ENCODE results near the gene DPP7. TPM values are rescaled to one million over a fixed set of nuclear protein-coding genes. Genes with fewer than 3 reads are reported as not detected.
"Not testable (repeated sequence)": the region's sequence is repeated elsewhere in the genome, so short reads cannot be mapped to it uniquely, and the experiment has no call there.

DPP7 gene
- total RNA-seq, 2 experiments from 2014 or later = 162 to 167 TPM

DNA sequence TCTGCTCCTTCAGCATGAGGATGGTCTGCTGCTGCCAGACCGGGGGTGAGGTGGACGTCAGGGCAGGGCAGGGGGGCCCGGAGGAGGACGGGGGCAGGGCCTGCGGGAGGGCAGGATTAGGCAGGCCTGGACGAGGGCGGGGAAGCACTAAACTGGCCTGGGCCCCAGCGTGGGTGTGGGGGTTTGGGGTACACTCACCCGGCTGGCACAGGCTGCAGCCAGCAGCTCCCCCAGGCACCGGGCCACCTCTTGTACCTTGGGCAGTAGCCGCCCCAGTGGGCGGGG is 49.7 kb downstream of the DPP7 start:
- Mint-ChIP-seq H3K27me3 (ENCODE audit: low read depth) (peaks cover 3% of the 10 kb centered on the region), H3K27ac (no peak overlapping the region), H3K9me3 (no peaks in the 10 kb centered on the region), H3K36me3 (ENCODE audit: low read depth) (no peaks in the 10 kb centered on the region), H3K4me1 (ENCODE audit: low read depth) (peaks cover 7% of the 10 kb centered on the region), H3K4me3 (no peak overlapping the region)
- intact Hi-C loops (cut with micrococcal nuclease) = loop anchor here (5.0 kb wide), 1 partner anchor 38 kb away; the partner anchor contains the start of gene ABCA2
- CTCF ChIA-PET = interaction anchor here (0.6 to 9.0 kb wide), 5 partner anchors 12 to 36 kb away, joined by 5 to 66 read pairs (median 34); partner anchors contain the start of genes ABCA2 and NPDC1
- no peak for DNase-seq

DNA sequence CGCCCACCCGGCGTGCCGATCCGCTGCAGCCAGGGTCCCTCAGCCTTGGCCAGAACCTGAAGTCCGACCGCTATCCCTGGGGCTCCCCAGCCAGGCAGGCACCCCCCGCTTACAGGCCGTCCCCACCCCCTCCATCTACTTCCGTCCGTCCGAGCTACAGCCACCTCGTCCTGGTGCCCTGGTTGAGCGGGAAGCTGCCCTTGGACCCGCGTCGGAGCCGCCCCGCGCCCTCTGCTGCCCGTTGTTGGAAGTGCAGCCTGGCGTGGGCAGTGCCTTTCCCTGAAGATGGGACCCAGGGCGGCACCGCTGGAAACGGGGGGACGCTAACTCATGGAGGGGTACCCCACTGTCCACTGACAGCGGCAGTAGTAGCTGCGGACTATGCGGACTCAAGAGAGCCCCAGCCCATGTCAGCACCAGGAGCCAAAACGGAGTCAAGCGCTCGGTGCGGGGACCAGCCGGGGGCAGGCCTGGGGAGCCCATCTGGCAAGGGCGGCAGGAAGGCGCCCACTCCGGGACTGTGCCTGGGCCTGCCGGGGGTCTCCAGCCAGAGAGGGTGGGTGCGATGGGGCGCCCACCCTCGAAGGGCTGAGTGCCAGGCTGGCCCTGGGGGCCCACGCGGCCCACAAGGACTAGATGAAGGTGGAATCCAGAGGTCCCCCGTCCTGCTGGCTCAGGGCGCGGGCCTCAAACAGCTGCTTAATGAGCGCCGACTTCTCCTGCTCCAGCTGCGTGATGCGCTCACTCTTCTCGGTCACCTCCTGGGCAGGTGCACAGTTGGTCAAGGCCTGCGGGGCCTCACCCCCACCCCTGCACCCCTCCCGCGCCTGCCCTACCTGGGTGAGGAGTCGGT is 50.3 kb downstream of the DPP7 start:
- peak; percentile 61 for DNase-seq
- Mint-ChIP-seq H3K9me3 (no peaks in the 10 kb centered on the region), H3K27me3 (ENCODE audit: low read depth) (peaks cover 3% of the 10 kb centered on the region), H3K36me3 (ENCODE audit: low read depth) (no peaks in the 10 kb centered on the region), H3K27ac (no peak overlapping the region), H3K4me3 (no peak overlapping the region), H3K4me1 (ENCODE audit: low read depth) (peaks cover 7% of the 10 kb centered on the region)
- intact Hi-C loops (cut with micrococcal nuclease) = no loop called here
- CTCF ChIA-PET = interaction anchor here (0.7 to 9.0 kb wide), 12 partner anchors 8 to 276 kb away, joined by 3 to 66 read pairs (median 5); partner anchors contain the start of genes ABCA2 and NPDC1

DNA sequence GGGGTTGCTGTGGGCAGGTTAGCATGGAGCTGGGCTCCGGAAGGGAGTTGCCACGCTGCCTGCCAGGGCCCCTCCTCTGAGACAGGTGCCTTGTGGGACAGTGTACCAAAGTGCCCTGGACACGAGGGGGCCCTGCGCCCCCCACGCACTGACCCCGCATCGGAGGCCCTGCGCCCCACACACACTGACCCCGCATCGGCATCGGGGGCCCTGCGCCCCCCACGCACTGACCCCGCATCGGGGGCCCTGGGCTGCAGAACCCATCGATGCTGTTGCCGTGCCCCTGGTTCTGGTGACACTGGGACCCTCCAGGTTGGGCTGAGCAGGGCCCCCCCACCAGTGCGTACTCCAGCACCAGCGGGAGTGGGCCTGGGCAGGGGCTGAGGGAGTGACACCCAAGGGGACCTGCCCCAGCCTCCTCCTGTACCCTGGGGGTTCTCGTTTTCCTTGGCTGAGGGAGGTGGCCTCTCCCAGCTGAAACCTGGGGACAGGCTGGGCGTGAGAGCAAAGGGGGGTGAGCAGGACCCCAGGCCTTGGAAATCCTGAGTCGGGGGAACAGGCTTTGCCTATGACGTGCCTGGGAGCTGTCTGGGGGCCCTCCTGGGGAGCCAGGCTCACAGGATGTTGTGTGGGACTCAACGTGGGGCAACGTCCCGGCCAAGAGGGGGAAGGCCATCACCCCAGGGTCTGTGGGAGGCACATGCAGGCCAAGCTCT is 51.1 kb downstream of the DPP7 start:
- intact Hi-C loops (cut with micrococcal nuclease) = no loop called here

DNA sequence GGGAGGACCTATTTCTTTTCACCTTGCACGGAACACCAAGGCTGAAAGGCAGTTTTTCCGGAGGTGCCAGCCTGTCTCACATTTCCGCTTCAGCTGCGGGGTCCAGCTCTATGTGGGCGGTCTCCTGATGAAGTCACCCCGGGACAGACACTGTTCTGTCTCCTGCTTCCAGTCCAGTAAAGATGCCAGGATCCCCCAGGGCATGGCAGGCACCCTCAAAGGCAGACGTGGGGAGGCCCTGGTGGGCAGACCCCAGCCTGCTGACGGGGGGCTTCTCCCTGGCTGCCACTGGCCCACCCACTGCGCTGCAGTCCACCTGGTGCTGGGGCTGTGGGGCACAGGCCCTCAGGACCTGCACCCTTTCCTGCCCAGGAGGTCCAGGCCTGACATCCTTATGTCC is 51.7 kb downstream of the DPP7 start:
- intact Hi-C loops (cut with micrococcal nuclease); DNase-seq; H3K27ac Mint-ChIP-seq; H3K36me3 Mint-ChIP-seq (ENCODE audit: low read depth); H3K9me3 Mint-ChIP-seq; H3K4me1 Mint-ChIP-seq (ENCODE audit: low read depth); H3K4me3 Mint-ChIP-seq; H3K27me3 Mint-ChIP-seq (ENCODE audit: low read depth): not testable (repeated sequence)
- CTCF ChIA-PET = interaction anchor here (1.2 to 3.0 kb wide), 5 partner anchors 10 to 275 kb away, joined by 3 to 34 read pairs (median 5); partner anchors contain the start of gene NPDC1

More for the DNA sequence above, 51.1 kb downstream of the DPP7 start:
- Mint-ChIP-seq H3K27ac (no peak overlapping the region), H3K27me3 (ENCODE audit: low read depth) (peaks cover 3% of the 10 kb centered on the region), H3K36me3 (ENCODE audit: low read depth) (no peaks in the 10 kb centered on the region), H3K4me1 (ENCODE audit: low read depth) (peaks cover 7% of the 10 kb centered on the region), H3K9me3 (no peaks in the 10 kb centered on the region), H3K4me3 (no peak overlapping the region)
- CTCF ChIA-PET = interaction anchor here (0.7 to 9.0 kb wide), 12 partner anchors 7 to 275 kb away, joined by 3 to 66 read pairs (median 5); partner anchors contain the start of genes ABCA2 and NPDC1
- DNase-seq = no peak

DNA sequence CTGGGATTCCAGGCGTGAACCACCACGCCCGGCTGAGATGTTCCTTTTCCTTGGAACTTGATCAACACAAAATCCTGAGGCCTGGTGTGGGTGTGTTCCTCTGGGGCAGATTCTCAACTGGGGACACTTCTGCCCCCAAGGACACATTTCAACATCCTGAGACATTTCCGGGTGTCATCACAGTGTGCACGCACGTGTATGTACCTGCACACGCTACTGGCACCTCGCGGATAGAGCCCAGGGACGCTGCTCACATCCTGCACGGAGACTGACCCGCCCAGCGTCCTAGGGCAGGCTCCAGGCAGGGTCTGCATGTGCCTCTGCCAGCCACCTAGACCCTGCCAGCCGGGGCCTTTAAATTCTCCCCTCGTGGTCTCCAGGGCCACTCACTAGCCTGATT is 52.1 kb downstream of the DPP7 start:
- Mint-ChIP-seq H3K36me3 (ENCODE audit: low read depth) (no peaks in the 10 kb centered on the region), H3K9me3 (no peaks in the 10 kb centered on the region), H3K27me3 (ENCODE audit: low read depth) (no peaks in the 10 kb centered on the region), H3K27ac (no peak overlapping the region), H3K4me1 (ENCODE audit: low read depth) (peaks cover 2% of the 10 kb centered on the region), H3K4me3 (no peak overlapping the region)
- DNase-seq = no peak
- intact Hi-C loops (cut with micrococcal nuclease) = no loop called here
- CTCF ChIA-PET = interaction anchor here (2.6 to 3.0 kb wide), 2 partner anchors 10 to 15 kb away, joined by 9 to 34 read pairs; partner anchors contain the start of gene NPDC1

Other genes with a start within 250 kb of the DPP7 start
- 100 to 1,000 TPM; 259 to 288 TPM for gene EDF1, start 248.4 kb downstream of the DPP7 start, total RNA-seq
- gene TRAF2, start 228.2 kb downstream of the DPP7 start, total RNA-seq = 10 to 100 TPM; 39.7 to 41.8 TPM
- gene FBXW5, start 170.0 kb downstream of the DPP7 start, total RNA-seq = 10 to 100 TPM; 44.0 to 47.8 TPM
- under 1 TPM in 1 of 2 experiments, not detected in 1; 0.83 TPM for gene C8G, start 169.5 kb downstream of the DPP7 start, total RNA-seq
- 1 to 10 TPM; 1.1 to 1.9 TPM for gene LCN12, start 162.5 kb downstream of the DPP7 start, total RNA-seq
- not detected for gene PTGDS, start 137.2 kb downstream of the DPP7 start, total RNA-seq
- not detected for gene LCNL1, start 131.7 kb downstream of the DPP7 start, total RNA-seq
- gene PAXX, start 122.3 kb downstream of the DPP7 start, total RNA-seq = 10 to 100 TPM; 75.9 to 76.8 TPM
- gene CLIC3, start 118.2 kb downstream of the DPP7 start, total RNA-seq = not detected
- gene ABCA2, start 86.5 kb downstream of the DPP7 start, total RNA-seq = 1 to 10 TPM; 4.1 to 4.7 TPM
- gene FUT7, start 82.6 kb downstream of the DPP7 start, total RNA-seq = not detected
- gene NPDC1, start 68.6 kb downstream of the DPP7 start, total RNA-seq = 10 to 100 TPM; 14.2 to 15.9 TPM
- not detected for gene ENTPD2, start 60.7 kb downstream of the DPP7 start, total RNA-seq
- gene SAPCD2, start 44.2 kb downstream of the DPP7 start, total RNA-seq = 1 to 10 TPM; 3.8 to 3.9 TPM
- gene UAP1L1, start 37.2 kb downstream of the DPP7 start, total RNA-seq = 1 to 10 TPM; 2.6 to 3.4 TPM
- gene MAN1B1, start 27.7 kb downstream of the DPP7 start, total RNA-seq = 10 to 100 TPM; 18.7 to 18.9 TPM
- under 1 TPM in 1 of 2 experiments, not detected in 1; 0.35 TPM for gene GRIN1, start 24.4 kb upstream of the DPP7 start, total RNA-seq
- not detected for gene LRRC26, start 55.3 kb upstream of the DPP7 start, total RNA-seq
- gene TMEM210, start 57.3 kb upstream of the DPP7 start, total RNA-seq = not detected
- gene ANAPC2, start 73.8 kb upstream of the DPP7 start, total RNA-seq = 10 to 100 TPM; 34.8 to 36.6 TPM
- gene SSNA1, start 73.9 kb upstream of the DPP7 start, total RNA-seq = 10 to 100 TPM; 48.2 to 49.9 TPM
- gene TPRN, start 86.0 kb upstream of the DPP7 start, total RNA-seq = 1 to 10 TPM; 2.1 to 2.6 TPM
- 10 to 100 TPM; 21.8 to 23.2 TPM for gene TMEM203, start 90.9 kb upstream of the DPP7 start, total RNA-seq
- gene NDOR1, start 91.0 kb upstream of the DPP7 start, total RNA-seq = 10 to 100 TPM; 25.3 to 26.1 TPM
- 1 to 10 TPM; 4.9 to 5.0 TPM for gene RNF208, start 107.5 kb upstream of the DPP7 start, total RNA-seq
- under 1 TPM; 0.17 to 0.26 TPM for gene CYSRT1, start 110.4 kb upstream of the DPP7 start, total RNA-seq
- not detected for gene RNF224, start 112.8 kb upstream of the DPP7 start, total RNA-seq
- gene SLC34A3, start 116.2 kb upstream of the DPP7 start, total RNA-seq = not detected
- 100 to 1,000 TPM; 193 to 196 TPM for gene TUBB4B, start 126.6 kb upstream of the DPP7 start, total RNA-seq
- gene STPG3, start 136.6 kb upstream of the DPP7 start, total RNA-seq = not detected
- 10 to 100 TPM; 47.0 to 47.1 TPM for gene NELFB, start 140.6 kb upstream of the DPP7 start, total RNA-seq
- gene TOR4A, start 163.0 kb upstream of the DPP7 start, total RNA-seq = 1 to 10 TPM in 1 of 2 experiments, under 1 TPM in 1; 0.93 to 1.1 TPM
- gene NRARP, start 187.5 kb upstream of the DPP7 start, total RNA-seq = 1 to 10 TPM; 1.8 to 2.2 TPM

All from activated naive CD4-positive, alpha-beta T cell treated with anti-CD3 and anti-CD28 coated beads for 36 hours (primary cell).